Mesenchymal stem cell (in vitro differentiated cells and primary cell): Measurements from ENCODE around the gene PPP1R1A.
A peak's percentile ranks its signal among the peaks of the same experiment; 100 is the strongest.

Source experiments
- DNase-seq: peaks from one replicate; pipeline ENCODE4 v3.0.0-alpha.2; 2013
- H2AFZ ChIP-seq: one replicate; pipeline ENCODE4 v1.6.1; 2013; ENCODE audit warnings: low read depth, mild to moderate bottlenecking, control low read depth, inconsistent platforms, low read length, moderate library complexity
- H2AK5ac ChIP-seq: 2 replicates; pipeline ENCODE4 v1.6.1; 2013; ENCODE audit warnings: low read length, moderate library complexity, mild to moderate bottlenecking, inconsistent platforms; ENCODE audit not compliant: severe bottlenecking
- H2BK120ac ChIP-seq: one replicate; pipeline ENCODE4 v1.6.1; 2013; ENCODE audit warnings: low read depth, mild to moderate bottlenecking, inconsistent platforms, low read length, moderate library complexity
- H2BK12ac ChIP-seq, 2 experiments: one replicate each; pipeline ENCODE4 v1.6.1; 2013; ENCODE audit warnings: inconsistent platforms in 2 of 2, low read length in 2 of 2, mild to moderate bottlenecking in 2 of 2, moderate library complexity in 2 of 2, control low read depth in 1 of 2
- H2BK15ac ChIP-seq: one replicate; pipeline ENCODE4 v1.6.1; 2013; ENCODE audit warnings: mild to moderate bottlenecking, low read depth, inconsistent platforms; ENCODE audit not compliant: poor library complexity, severe bottlenecking
- H2BK5ac ChIP-seq: 2 replicates; pipeline ENCODE4 v1.6.1; 2013; ENCODE audit warnings: low read depth, mild to moderate bottlenecking, low read length, control low read depth, inconsistent platforms; ENCODE audit not compliant: poor library complexity, severe bottlenecking
- H3K14ac ChIP-seq, 2 experiments: one replicate each; pipeline ENCODE4 v1.6.1; 2013; ENCODE audit warnings: inconsistent platforms in 2 of 2, low read length in 2 of 2, control low read depth in 1 of 2, mild to moderate bottlenecking in 1 of 2, moderate library complexity in 1 of 2
- H3K18ac ChIP-seq, 2 experiments: one replicate each; pipeline ENCODE4 v1.6.1; 2013; ENCODE audit warnings: inconsistent platforms in 2 of 2, low read length in 2 of 2, control low read depth in 1 of 2, low read depth in 1 of 2, mild to moderate bottlenecking in 1 of 2
- H3K23ac ChIP-seq, 2 experiments: one replicate each; pipeline ENCODE4 v1.6.1; 2013; ENCODE audit warnings: inconsistent platforms in 2 of 2, low read length in 2 of 2, mild to moderate bottlenecking in 2 of 2, moderate library complexity in 2 of 2, control low read depth in 1 of 2
- H3K27ac ChIP-seq: 2 replicates; pipeline ENCODE4 v1.5.1; 2013; ENCODE audit warnings: mild to moderate bottlenecking, moderate library complexity, low read length, control low read depth, inconsistent platforms; ENCODE audit not compliant: poor library complexity, severe bottlenecking
- H3K27me3 ChIP-seq, 2 experiments: 2 replicates each; pipeline versions ENCODE4 v1.6.1 to v1.7.0; 2013; ENCODE audit warnings: low read length in 2 of 2, mild to moderate bottlenecking in 2 of 2, moderate library complexity in 2 of 2, control low read depth in 1 of 2, inconsistent platforms in 1 of 2; ENCODE audit not compliant: control insufficient read depth in 1 of 2, insufficient read depth in 1 of 2
- H3K36me3 ChIP-seq, 2 experiments: 2 replicates each; pipeline versions ENCODE4 v1.6.1 to v1.7.0; 2013; ENCODE audit warnings: low read length in 2 of 2, control low read depth in 1 of 2, inconsistent platforms in 1 of 2, low read depth in 1 of 2, mild to moderate bottlenecking in 1 of 2; ENCODE audit not compliant: insufficient read depth in 2 of 2, control insufficient read depth in 1 of 2
- H3K4ac ChIP-seq, 2 experiments: one replicate each; pipeline ENCODE4 v1.6.1; 2013; ENCODE audit warnings: inconsistent platforms in 2 of 2, low read length in 2 of 2, mild to moderate bottlenecking in 2 of 2, moderate library complexity in 2 of 2, control low read depth in 1 of 2, low read depth in 1 of 2
- H3K4me1 ChIP-seq: 2 replicates; pipeline ENCODE4 v1.6.1; 2013; ENCODE audit warnings: low read depth, low read length, control low read depth; ENCODE audit not compliant: control insufficient read depth, insufficient read depth
- H3K4me2 ChIP-seq: 2 replicates; pipeline ENCODE4 v1.6.1; 2013; ENCODE audit warnings: low read length, mild to moderate bottlenecking, inconsistent platforms; ENCODE audit not compliant: poor library complexity, severe bottlenecking
- H3K4me3 ChIP-seq, 2 experiments: 2 replicates each; pipeline versions ENCODE4 v1.5.1 to v1.7.0; 2013; ENCODE audit warnings: low read length in 2 of 2, mild to moderate bottlenecking in 2 of 2, control low read depth in 1 of 2, low read depth in 1 of 2; ENCODE audit not compliant: insufficient read depth in 1 of 2
- H3K79me1 ChIP-seq: replicated peaks from 2 replicates; pipeline ENCODE4 v1.6.1; 2013; ENCODE audit warnings: mild to moderate bottlenecking, control low read depth, low read length, inconsistent platforms; ENCODE audit not compliant: poor library complexity, severe bottlenecking
- H3K9ac ChIP-seq: 2 replicates; pipeline ENCODE4 v1.7.0; 2013; ENCODE audit warnings: mild to moderate bottlenecking, low read length, moderate library complexity
- H3K9me3 ChIP-seq: 2 replicates; pipeline ENCODE4 v1.7.0; 2013; ENCODE audit warnings: mild to moderate bottlenecking, low read length; ENCODE audit not compliant: control insufficient read depth
- H4K8ac ChIP-seq: one replicate; pipeline ENCODE4 v1.6.1; 2013; ENCODE audit warnings: inconsistent platforms, mild to moderate bottlenecking, low read length, moderate library complexity
- H4K91ac ChIP-seq: one replicate; pipeline ENCODE4 v1.6.1; 2013; ENCODE audit warnings: mild to moderate bottlenecking, low read length, inconsistent platforms
- WGBS: methylation state at CpG from one replicate; pipeline ENCODE4 v1.1.7; 2013; ENCODE audit warnings: mixed read lengths; 5-methylcytosine and 5-hydroxymethylcytosine counted together

The PPP1R1A gene

DNA sequence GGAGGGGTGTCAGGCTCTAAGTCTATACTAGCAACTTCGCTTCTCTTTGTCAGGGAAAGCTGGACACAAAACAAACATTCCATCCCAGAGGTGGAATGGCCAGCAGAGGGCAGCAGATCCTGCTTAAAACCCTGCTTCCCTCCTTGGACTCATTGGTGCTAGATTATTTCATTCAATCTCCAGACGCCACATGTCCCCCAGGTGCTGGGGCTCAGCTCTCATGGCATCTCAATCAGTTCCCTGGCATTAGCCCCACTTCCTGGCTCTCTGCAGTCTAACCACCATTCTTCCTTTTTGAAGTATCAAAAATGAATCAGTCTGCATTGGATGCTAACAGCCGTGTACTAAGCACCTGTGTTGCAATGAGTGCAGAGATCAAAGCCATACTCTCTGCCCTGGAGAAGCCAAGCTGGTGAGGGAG is 8.1 kb upstream of the PPP1R1A start:
- no peak overlapping the region for H3K4me2 ChIP-seq
- no peaks in the 10 kb centered on the region for H3K9me3 ChIP-seq
- H3K14ac ChIP-seq = no peak overlapping the region
- H3K79me1 ChIP-seq = no peaks in the 10 kb centered on the region
- H3K4me3 ChIP-seq = no peak overlapping the region
- peaks cover 16% of the 10 kb centered on the region for H3K4me1 ChIP-seq
- H3K9ac ChIP-seq = no peak overlapping the region
- H3K4ac ChIP-seq = no peak overlapping the region
- H3K23ac ChIP-seq = no peak overlapping the region
- no peak overlapping the region for H4K8ac ChIP-seq
- no peak overlapping the region for H2BK5ac ChIP-seq
- no peaks in the 10 kb centered on the region for H3K36me3 ChIP-seq
- H2AK5ac ChIP-seq = no peak overlapping the region
- H2BK12ac ChIP-seq = no peak overlapping the region
- no peak overlapping the region for H4K91ac ChIP-seq
- WGBS = 40% methylated on average over 3 of the region's 3 CpGs
- peak; percentile 57 for DNase-seq
- no peak overlapping the region for H2BK120ac ChIP-seq
- no peak overlapping the region for H3K27ac ChIP-seq
- H3K27me3 ChIP-seq = peaks cover 28 to 31% of the 10 kb centered on the region in 2 experiments
- no peak overlapping the region for H2BK15ac ChIP-seq
- H3K18ac ChIP-seq = no peak overlapping the region
- H2AFZ ChIP-seq = no peak overlapping the region

DNA sequence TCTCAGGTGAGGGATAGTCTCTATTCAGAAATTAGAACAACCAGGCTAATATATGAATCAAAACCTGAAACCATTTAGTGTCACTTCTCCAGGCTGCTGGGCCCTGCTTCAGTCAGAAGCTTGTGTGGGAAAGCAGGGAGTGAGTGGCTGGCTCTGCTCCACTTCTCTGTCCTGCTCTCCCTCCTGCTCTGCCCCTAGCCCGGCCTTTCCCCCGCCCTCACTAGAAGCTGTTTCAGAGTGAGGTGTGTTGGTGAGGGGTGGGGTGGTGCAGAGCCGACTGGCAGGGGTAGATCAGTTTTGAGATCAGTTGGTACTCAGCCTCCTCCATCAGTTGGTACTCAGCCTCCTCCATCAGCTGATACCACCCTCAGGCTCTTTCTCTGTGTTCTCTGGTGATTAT is 7.0 kb upstream of the PPP1R1A start:
- no peak overlapping the region for H2BK5ac ChIP-seq

DNA sequence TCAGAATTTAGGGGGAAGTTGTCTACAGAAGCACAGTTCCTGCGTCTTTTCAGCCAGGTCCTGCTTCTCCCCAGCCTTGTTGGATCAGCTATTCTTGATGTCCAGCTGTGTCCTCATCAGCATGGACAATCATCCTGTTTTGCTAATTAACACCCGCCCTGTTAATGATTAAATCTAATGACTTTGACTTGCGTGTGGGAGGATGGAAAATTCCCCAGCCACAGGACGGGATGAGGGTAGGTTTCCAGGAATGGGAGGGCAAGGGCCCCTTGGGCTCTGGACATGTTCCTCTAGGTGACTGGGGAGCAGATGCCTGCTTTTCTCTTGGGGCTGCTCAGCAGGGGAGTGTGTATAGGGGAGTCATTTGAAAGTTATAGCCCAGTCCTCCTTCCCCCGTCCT is 5.3 kb upstream of the PPP1R1A start:
- H2BK120ac ChIP-seq = no peak overlapping the region
- H3K4ac ChIP-seq = no peak overlapping the region
- H2BK5ac ChIP-seq = no peak overlapping the region
- H4K8ac ChIP-seq = no peak overlapping the region
- H2AFZ ChIP-seq = no peak overlapping the region
- no peak overlapping the region for H3K9ac ChIP-seq
- H3K27me3 ChIP-seq = peaks cover 21 to 34% of the 10 kb centered on the region in 2 experiments
- whole genome bisulfite sequencing = 77% methylated on average over 4 of the region's 5 CpGs
- H4K91ac ChIP-seq = no peak overlapping the region
- no peaks in the 10 kb centered on the region for H3K36me3 ChIP-seq
- no peak overlapping the region for H2AK5ac ChIP-seq
- H2BK15ac ChIP-seq = no peak overlapping the region
- H2BK12ac ChIP-seq = no peak overlapping the region
- peaks cover 26% of the 10 kb centered on the region for H3K4me1 ChIP-seq
- H3K4me3 ChIP-seq = no peak overlapping the region
- H3K9me3 ChIP-seq = no peaks in the 10 kb centered on the region
- H3K4me2 ChIP-seq = no peak overlapping the region
- H3K18ac ChIP-seq = no peak overlapping the region
- H3K79me1 ChIP-seq = no peaks in the 10 kb centered on the region
- H3K14ac ChIP-seq = no peak overlapping the region
- no peak overlapping the region for H3K23ac ChIP-seq
- H3K27ac ChIP-seq = peak overlapping the region; percentile 37
- no peak for DNase-seq

More for the DNA sequence above, 7.0 kb upstream of the PPP1R1A start:
- H3K9me3 ChIP-seq = no peaks in the 10 kb centered on the region
- H3K4me3 ChIP-seq = no peak overlapping the region
- H3K9ac ChIP-seq = no peak overlapping the region
- H3K18ac ChIP-seq = no peak overlapping the region
- H3K4ac ChIP-seq = no peak overlapping the region
- H3K4me1 ChIP-seq = peaks cover 24% of the 10 kb centered on the region
- no peak overlapping the region for H3K23ac ChIP-seq
- H3K4me2 ChIP-seq = no peak overlapping the region
- H3K79me1 ChIP-seq = no peaks in the 10 kb centered on the region
- 60% methylated on average over 1 of the region's 3 CpGs for WGBS
- H2BK12ac ChIP-seq = no peak overlapping the region
- H3K36me3 ChIP-seq = no peaks in the 10 kb centered on the region
- no peak overlapping the region for H2AFZ ChIP-seq
- H2BK120ac ChIP-seq = no peak overlapping the region
- H3K14ac ChIP-seq = no peak overlapping the region
- H3K27me3 ChIP-seq = peaks cover 31% of the 10 kb centered on the region in 2 experiments
- no peak overlapping the region for H4K8ac ChIP-seq
- no peak for DNase-seq
- H3K27ac ChIP-seq = no peak overlapping the region
- H4K91ac ChIP-seq = no peak overlapping the region
- no peak overlapping the region for H2BK15ac ChIP-seq
- H2AK5ac ChIP-seq = peak overlapping the region; percentile 68

DNA sequence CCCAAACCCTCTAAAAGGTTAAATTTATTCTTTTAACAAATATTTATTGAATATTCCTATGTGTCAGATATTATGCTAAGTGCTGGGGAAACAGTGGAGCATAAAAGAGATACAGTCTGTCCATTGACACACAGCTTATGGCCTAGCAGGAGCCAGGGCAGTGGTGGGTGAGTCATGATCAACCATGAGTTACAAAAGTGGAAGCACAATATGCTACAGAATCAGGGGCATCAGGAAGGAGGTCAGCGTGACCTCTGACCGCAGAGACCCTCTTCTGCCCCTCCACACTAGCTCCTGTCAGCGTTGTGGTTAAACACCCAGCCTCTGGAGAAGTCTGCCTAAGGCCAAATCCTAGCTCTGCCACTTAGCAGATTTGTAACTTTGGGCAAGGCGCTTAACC is 4.7 kb upstream of the PPP1R1A start:
- no peak for DNase-seq
- no peak overlapping the region for H3K18ac ChIP-seq
- no peak overlapping the region for H2BK12ac ChIP-seq
- no peak overlapping the region for H3K9ac ChIP-seq
- H2AFZ ChIP-seq = no peak overlapping the region
- no peaks in the 10 kb centered on the region for H3K79me1 ChIP-seq
- no peaks in the 10 kb centered on the region for H3K36me3 ChIP-seq
- no peak overlapping the region for H3K4me2 ChIP-seq
- no peak overlapping the region for H2AK5ac ChIP-seq
- no peak overlapping the region for H2BK120ac ChIP-seq
- WGBS = 61% methylated on average over 3 of the region's 4 CpGs
- H3K27me3 ChIP-seq = peaks cover 18 to 33% of the 10 kb centered on the region in 2 experiments
- H3K23ac ChIP-seq = no peak overlapping the region
- peak overlapping the region; percentile 74 for H3K27ac ChIP-seq
- H3K9me3 ChIP-seq = no peaks in the 10 kb centered on the region
- no peak overlapping the region for H3K4me3 ChIP-seq
- H2BK15ac ChIP-seq = no peak overlapping the region
- no peak overlapping the region for H3K14ac ChIP-seq
- no peak overlapping the region for H4K91ac ChIP-seq
- peaks cover 28% of the 10 kb centered on the region for H3K4me1 ChIP-seq
- no peak overlapping the region for H2BK5ac ChIP-seq
- no peak overlapping the region for H3K4ac ChIP-seq
- H4K8ac ChIP-seq = no peak overlapping the region
